Fibroblast of mammary gland (primary cell): ENCODE data around the gene MKLN1.

Experiments used
- DNase-seq: peaks from one replicate; pipeline ENCODE4 v3.0.0-alpha.2; 2010; ENCODE audit warnings: low read depth
- H3K4me3 ChIP-seq: 2 replicates; pipeline ENCODE4 v1.5.1; 2011; ENCODE audit warnings: low read depth, mild to moderate bottlenecking, low read length, moderate library complexity; ENCODE audit not compliant: control insufficient read depth
- TF ChIP-seq, protein P1 (sequence below): conservative IDR thresholded peaks from 2 replicates; pipeline ENCODE4 v1.5.1; 2011; ENCODE audit warnings: low read depth, low read length, inconsistent platforms; ENCODE audit not compliant: control insufficient read depth, insufficient read depth

MKLN1 gene

DNA sequence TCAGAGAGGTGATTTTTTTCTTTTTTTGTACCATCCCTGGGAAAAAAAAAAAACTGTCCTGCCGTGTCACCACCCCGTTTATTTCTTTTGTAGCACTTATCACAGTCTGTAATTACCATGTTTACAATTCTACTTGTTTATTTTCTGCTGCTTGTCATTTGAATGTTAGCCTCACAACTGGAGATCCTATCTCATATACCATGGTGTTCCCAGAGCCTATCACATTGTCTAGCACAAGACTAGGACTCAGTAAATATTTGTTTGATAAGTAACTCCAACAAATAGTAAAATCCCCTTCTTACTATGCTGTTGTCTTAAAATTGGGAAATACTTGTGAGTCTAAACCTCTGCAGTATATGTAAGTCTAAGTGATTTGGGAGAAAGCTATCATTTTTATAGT, 36.0 kb downstream of the MKLN1 start:
- no peak for DNase-seq
- no peak overlapping the region for H3K4me3 ChIP-seq
- TF ChIP-seq, protein P1, sequence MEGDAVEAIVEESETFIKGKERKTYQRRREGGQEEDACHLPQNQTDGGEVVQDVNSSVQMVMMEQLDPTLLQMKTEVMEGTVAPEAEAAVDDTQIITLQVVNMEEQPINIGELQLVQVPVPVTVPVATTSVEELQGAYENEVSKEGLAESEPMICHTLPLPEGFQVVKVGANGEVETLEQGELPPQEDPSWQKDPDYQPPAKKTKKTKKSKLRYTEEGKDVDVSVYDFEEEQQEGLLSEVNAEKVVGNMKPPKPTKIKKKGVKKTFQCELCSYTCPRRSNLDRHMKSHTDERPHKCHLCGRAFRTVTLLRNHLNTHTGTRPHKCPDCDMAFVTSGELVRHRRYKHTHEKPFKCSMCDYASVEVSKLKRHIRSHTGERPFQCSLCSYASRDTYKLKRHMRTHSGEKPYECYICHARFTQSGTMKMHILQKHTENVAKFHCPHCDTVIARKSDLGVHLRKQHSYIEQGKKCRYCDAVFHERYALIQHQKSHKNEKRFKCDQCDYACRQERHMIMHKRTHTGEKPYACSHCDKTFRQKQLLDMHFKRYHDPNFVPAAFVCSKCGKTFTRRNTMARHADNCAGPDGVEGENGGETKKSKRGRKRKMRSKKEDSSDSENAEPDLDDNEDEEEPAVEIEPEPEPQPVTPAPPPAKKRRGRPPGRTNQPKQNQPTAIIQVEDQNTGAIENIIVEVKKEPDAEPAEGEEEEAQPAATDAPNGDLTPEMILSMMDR, result no peak

DNA sequence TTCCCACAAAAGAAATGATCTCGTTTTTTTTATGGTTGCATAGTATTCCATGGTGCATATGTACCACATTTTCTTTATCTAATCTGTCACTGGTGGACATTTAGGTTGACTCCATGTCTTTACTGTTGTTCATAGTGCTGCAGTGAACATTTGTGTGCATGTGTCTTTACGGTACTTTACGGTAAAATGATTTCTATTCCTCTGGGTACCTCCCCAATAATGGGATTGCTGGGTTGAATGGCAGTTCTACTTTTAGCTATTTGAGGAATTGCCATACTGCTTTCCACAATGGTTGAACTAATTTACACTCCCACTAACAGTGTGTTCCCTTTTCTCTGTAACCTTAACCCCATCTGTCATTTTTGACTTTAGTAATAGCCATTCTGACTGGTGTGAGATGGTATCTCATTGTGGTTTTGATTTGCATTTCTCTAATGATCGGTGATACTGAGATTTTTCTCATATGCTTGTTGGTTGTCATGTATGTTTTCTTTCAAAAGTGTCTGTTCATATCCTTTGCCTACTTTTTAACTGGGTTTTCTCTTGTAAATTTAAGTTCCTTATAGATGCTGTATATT, 37.2 kb downstream of the MKLN1 start:
- TF ChIP-seq, protein P1, result no peak
- no peak overlapping the region for H3K4me3 ChIP-seq
- no peak for DNase-seq

DNA sequence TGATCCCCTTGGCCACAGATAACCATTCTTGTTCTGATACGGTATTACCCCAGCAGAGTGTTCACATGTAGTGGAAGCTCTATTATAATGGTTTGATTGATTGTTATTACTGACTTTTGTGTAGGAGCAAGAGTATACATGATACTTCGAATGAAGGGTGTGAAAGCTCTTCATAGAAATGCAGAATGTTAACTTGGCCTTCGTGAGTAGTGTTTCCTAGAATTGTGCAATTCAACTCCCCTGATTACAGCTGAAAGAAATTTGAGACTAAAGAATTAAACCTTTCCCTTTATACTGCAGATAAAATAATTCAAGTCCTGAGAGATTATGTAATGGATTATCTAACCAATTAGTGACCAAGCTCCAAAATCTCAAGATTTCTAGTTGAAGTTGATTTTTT, 38.2 kb downstream of the MKLN1 start:
- DNase-seq, result peak; percentile 51
- no peak overlapping the region for H3K4me3 ChIP-seq
- TF ChIP-seq, protein P1, result no peak

DNA sequence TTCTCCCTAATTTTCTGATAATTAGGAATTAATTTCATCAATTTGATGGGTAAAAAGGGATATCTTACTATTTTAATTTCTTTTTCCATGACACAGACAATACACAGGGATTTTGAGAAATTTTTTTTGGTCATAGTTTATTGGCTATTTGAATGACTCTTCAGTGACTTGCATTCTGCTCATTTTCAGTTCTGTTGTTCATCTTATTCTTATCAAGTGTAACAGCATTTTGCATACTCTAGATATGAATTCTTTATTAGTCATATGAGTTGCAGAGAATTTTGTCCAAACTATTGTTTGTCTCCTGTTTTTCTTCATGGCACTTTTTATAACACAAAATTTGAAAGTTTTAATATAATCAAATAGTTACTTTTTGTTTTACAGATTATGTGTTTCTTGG, 41.7 kb downstream of the MKLN1 start:
- H3K4me3 ChIP-seq, result no peak overlapping the region
- peak; percentile 6 for DNase-seq
- TF ChIP-seq, protein P1, result no peak

DNA sequence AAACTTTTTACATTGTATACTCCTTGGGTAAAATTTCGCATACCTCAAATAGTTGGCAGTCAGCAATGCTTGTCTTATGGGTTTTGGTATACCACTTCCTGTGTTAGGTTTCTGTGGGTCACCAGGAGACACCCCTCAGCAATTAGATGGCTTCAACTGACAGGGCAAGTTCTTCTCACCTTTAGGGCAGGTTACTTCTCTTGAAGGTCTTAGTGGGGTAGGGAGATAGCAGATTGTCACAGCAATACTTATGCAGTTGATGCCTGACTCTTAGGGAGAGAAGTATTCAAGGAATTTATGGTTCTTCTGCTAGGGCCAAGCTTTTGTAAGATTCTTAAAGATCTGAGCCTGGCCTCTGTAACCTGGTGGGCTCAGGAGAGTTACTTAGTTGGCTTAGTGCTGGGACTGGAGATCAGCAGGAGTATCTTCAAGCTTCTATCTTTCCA, 42.9 kb downstream of the MKLN1 start:
- DNase-seq, result peak; percentile 15
- TF ChIP-seq, protein P1, result no peak
- no peak overlapping the region for H3K4me3 ChIP-seq

DNA sequence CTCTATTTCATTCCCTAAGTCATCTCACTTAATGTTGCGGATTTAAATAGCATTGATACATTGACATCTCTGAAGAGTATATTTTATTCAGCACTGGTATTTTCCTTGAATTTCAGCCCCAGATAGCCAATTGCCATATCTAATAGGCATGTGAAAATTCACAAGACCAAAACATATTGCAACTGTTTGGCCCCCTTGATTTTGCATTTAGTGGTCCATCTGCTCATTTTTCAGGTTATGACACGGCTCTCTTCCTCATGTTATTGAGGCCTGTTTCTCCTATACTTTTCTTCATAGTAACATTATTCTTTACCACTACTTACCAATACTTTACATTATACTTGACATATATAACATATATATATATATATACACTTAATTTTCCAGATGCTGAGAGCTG, 43.7 kb downstream of the MKLN1 start:
- DNase-seq, result no peak

More for the DNA sequence above, 43.7 kb downstream of the MKLN1 start:
- no peak overlapping the region for H3K4me3 ChIP-seq
- TF ChIP-seq, protein P1, result no peak
